ENCODE results near the gene CRADD.
A peak's percentile ranks its signal among the peaks of the same experiment; 100 is the strongest.

The CRADD gene

DNA sequence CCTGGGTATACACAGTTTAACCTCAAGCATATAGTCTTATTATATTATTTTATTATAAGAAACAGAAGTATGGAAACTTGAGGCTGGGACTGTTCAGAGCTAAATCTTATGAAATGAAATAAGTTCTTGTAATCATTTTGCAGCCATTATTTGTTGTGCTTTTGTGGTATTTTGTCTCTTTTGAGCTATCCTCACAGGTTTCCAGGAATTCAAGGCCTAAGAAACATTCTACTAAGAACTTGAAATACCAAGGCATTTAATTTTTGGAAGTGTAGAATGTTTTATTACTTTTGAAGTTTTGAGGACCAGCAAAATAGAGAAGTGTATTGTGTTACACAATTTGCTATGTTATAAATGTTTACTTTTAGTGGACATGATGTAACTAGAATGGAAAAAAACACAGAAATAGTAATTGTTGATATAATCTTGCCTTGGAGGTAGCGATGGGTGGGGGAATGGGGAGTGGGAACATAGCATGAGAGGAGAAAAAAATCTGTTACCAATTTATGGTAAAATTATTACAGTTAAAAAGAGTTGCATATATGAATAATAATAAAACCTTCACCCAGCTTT, 81.7 kb downstream of the CRADD start:
- Histone ChIP-seq H3K9me3 (ENCODE audit: control insufficient read depth, insufficient read depth, low read depth, low read length) (no peaks in the 10 kb centered on the region), H3K4me3 (ENCODE audit: low read depth, low read length) (no peak overlapping the region), H3K27ac (ENCODE audit: extremely low read depth, low read depth, low read length) (no peak overlapping the region), H3K4me1 (ENCODE audit: control insufficient read depth, insufficient read depth, low read length) (no peaks in the 10 kb centered on the region; the same call in 1 of the 2 replicates), H3K36me3 (ENCODE audit: control insufficient read depth in 2 of 2, insufficient read depth in 1 of 2, low read length in 2 of 2) (no peaks in the 10 kb centered on the region)
- TF ChIP-seq, protein P1, sequence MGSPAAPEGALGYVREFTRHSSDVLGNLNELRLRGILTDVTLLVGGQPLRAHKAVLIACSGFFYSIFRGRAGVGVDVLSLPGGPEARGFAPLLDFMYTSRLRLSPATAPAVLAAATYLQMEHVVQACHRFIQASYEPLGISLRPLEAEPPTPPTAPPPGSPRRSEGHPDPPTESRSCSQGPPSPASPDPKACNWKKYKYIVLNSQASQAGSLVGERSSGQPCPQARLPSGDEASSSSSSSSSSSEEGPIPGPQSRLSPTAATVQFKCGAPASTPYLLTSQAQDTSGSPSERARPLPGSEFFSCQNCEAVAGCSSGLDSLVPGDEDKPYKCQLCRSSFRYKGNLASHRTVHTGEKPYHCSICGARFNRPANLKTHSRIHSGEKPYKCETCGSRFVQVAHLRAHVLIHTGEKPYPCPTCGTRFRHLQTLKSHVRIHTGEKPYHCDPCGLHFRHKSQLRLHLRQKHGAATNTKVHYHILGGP (tag by site-specific recombination; IDR thresholded peaks at IDR 0.05), result 0 out of 2 replicates have a peak, but pooled peaks have one; percentile 40
- TF ChIP-seq ZXDB (tag by site-specific recombination; IDR thresholded peaks at IDR 0.05) (no peak), ZNF274 (IDR thresholded peaks at IDR 0.05; ENCODE audit: low read length) (no peak), ZNF274 (tag by site-specific recombination; IDR thresholded peaks at IDR 0.05; ENCODE audit: borderline replicate concordance) (no peak), ZNF335 (tag by site-specific recombination; conservative IDR thresholded peaks at IDR 0.05) (no peak), KLF7 (tag by site-specific recombination; IDR thresholded peaks at IDR 0.05; ENCODE audit: borderline replicate concordance) (no peak), ZNF621 (tag by site-specific recombination; IDR thresholded peaks at IDR 0.05) (no peak), ZNF514 (tag by site-specific recombination; IDR thresholded peaks at IDR 0.05) (no peak), TRIM28 (IDR thresholded peaks at IDR 0.05; ENCODE audit: borderline replicate concordance, low read length) (no peak)
- TF ChIP-seq, protein P2, sequence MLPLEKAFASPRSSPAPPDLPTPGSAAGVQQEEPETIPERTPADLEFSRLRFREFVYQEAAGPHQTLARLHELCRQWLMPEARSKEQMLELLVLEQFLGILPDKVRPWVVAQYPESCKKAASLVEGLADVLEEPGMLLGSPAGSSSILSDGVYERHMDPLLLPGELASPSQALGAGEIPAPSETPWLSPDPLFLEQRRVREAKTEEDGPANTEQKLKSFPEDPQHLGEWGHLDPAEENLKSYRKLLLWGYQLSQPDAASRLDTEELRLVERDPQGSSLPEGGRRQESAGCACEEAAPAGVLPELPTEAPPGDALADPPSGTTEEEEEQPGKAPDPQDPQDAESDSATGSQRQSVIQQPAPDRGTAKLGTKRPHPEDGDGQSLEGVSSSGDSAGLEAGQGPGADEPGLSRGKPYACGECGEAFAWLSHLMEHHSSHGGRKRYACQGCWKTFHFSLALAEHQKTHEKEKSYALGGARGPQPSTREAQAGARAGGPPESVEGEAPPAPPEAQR (tag by site-specific recombination; IDR thresholded peaks at IDR 0.05), result no peak
- TF ChIP-seq, protein P3, sequence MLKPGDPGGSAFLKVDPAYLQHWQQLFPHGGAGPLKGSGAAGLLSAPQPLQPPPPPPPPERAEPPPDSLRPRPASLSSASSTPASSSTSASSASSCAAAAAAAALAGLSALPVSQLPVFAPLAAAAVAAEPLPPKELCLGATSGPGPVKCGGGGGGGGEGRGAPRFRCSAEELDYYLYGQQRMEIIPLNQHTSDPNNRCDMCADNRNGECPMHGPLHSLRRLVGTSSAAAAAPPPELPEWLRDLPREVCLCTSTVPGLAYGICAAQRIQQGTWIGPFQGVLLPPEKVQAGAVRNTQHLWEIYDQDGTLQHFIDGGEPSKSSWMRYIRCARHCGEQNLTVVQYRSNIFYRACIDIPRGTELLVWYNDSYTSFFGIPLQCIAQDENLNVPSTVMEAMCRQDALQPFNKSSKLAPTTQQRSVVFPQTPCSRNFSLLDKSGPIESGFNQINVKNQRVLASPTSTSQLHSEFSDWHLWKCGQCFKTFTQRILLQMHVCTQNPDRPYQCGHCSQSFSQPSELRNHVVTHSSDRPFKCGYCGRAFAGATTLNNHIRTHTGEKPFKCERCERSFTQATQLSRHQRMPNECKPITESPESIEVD (tag by site-specific recombination; IDR thresholded peaks at IDR 0.05), result peak; percentile 75
- TF ChIP-seq, protein P4, sequence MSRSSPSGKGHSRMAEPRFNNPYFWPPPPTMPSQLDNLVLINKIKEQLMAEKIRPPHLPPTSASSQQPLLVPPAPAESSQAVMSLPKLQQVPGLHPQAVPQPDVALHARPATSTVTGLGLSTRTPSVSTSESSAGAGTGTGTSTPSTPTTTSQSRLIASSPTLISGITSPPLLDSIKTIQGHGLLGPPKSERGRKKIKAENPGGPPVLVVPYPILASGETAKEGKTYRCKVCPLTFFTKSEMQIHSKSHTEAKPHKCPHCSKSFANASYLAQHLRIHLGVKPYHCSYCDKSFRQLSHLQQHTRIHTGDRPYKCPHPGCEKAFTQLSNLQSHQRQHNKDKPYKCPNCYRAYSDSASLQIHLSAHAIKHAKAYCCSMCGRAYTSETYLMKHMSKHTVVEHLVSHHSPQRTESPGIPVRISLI (tag by site-specific recombination; IDR thresholded peaks at IDR 0.05), result no peak
- ChIA-PET POLR2A (no interaction called here), CTCF (interaction anchor here (0.5 to 1.8 kb wide), 5 partner anchors 17 to 343 kb away, joined by 3 to 5 read pairs (median 4); no protein-coding TSS in a partner anchor)

DNA sequence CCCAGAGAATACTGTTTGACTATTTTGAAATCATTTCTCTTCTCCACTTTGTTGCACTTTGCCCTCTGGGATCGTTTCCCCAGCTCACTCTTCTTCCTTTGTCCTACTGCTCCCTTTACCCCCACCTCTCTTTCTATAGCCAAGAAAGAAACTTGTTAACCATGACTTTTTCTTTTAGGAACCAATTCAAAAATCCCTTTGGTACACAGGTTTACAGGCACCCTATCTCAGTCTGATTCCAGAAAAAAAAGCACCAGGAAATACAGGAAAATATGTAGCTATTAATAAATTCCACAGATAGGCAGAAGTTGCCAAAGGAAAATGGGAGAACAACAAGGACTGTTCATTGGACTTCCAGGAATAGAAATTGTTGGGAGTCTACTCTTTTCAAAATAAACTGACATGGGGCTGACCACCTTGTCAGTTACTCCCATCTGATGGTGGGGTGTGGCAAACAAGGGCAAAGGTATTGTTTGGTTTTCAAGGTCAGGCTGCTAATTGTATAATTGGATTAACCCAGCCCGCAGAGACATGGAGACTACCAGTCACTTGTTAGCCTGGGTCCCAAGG, 82.4 kb downstream of the CRADD start:
- H3K4me1 ChIP-seq (ENCODE audit: control insufficient read depth, insufficient read depth, low read length), result no peaks in the 10 kb centered on the region; the same call in 1 of the 2 replicates
- H3K36me3 ChIP-seq (ENCODE audit: control insufficient read depth in 2 of 2, insufficient read depth in 1 of 2, low read length in 2 of 2), result no peaks in the 10 kb centered on the region
- ChIA-PET CTCF (interaction anchor here (0.5 to 1.8 kb wide), 3 partner anchors 18 to 275 kb away, joined by 3 to 4 read pairs (median 4); no protein-coding TSS in a partner anchor), POLR2A (interaction anchor here (0.6 kb wide), 1 partner anchor 110 kb away, joined by 5 read pairs; no protein-coding TSS in a partner anchor)
- H3K9me3 ChIP-seq (ENCODE audit: control insufficient read depth, insufficient read depth, low read depth, low read length), result no peaks in the 10 kb centered on the region
- H3K27ac ChIP-seq (ENCODE audit: extremely low read depth, low read depth, low read length), result no peak overlapping the region
- TF ChIP-seq ZBTB7A (tag by site-specific recombination; IDR thresholded peaks at IDR 0.05; ENCODE audit: low read depth) (no peak), YY2 (tag by site-specific recombination; IDR thresholded peaks at IDR 0.05) (no peak), ZNF354C (tag by site-specific recombination; IDR thresholded peaks at IDR 0.05; ENCODE audit: borderline replicate concordance, low read depth) (no peak), ZNF416 (tag by site-specific recombination; IDR thresholded peaks at IDR 0.05) (no peak)
- TF ChIP-seq, protein P5, sequence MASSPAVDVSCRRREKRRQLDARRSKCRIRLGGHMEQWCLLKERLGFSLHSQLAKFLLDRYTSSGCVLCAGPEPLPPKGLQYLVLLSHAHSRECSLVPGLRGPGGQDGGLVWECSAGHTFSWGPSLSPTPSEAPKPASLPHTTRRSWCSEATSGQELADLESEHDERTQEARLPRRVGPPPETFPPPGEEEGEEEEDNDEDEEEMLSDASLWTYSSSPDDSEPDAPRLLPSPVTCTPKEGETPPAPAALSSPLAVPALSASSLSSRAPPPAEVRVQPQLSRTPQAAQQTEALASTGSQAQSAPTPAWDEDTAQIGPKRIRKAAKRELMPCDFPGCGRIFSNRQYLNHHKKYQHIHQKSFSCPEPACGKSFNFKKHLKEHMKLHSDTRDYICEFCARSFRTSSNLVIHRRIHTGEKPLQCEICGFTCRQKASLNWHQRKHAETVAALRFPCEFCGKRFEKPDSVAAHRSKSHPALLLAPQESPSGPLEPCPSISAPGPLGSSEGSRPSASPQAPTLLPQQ (tag by site-specific recombination; IDR thresholded peaks at IDR 0.05), result no peak
- TF ChIP-seq, protein P6, sequence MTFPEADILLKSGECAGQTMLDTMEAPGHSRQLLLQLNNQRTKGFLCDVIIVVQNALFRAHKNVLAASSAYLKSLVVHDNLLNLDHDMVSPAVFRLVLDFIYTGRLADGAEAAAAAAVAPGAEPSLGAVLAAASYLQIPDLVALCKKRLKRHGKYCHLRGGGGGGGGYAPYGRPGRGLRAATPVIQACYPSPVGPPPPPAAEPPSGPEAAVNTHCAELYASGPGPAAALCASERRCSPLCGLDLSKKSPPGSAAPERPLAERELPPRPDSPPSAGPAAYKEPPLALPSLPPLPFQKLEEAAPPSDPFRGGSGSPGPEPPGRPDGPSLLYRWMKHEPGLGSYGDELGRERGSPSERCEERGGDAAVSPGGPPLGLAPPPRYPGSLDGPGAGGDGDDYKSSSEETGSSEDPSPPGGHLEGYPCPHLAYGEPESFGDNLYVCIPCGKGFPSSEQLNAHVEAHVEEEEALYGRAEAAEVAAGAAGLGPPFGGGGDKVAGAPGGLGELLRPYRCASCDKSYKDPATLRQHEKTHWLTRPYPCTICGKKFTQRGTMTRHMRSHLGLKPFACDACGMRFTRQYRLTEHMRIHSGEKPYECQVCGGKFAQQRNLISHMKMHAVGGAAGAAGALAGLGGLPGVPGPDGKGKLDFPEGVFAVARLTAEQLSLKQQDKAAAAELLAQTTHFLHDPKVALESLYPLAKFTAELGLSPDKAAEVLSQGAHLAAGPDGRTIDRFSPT (tag by site-specific recombination; IDR thresholded peaks at IDR 0.05), result no peak
- no peak overlapping the region for H3K4me3 ChIP-seq (ENCODE audit: low read depth, low read length)

Data from HEK293 (cell line).